ENCODE measurements around the gene RPF1. TPM values are rescaled to one million over a fixed set of nuclear protein-coding genes. Genes with fewer than 3 reads are reported as not detected.

RPF1 gene, protein sequence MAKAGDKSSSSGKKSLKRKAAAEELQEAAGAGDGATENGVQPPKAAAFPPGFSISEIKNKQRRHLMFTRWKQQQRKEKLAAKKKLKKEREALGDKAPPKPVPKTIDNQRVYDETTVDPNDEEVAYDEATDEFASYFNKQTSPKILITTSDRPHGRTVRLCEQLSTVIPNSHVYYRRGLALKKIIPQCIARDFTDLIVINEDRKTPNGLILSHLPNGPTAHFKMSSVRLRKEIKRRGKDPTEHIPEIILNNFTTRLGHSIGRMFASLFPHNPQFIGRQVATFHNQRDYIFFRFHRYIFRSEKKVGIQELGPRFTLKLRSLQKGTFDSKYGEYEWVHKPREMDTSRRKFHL
- total RNA-seq (2012; rRNA removed), result 30.3 and 45.3 TPM in 2 replicates
- 27.2 and 28.4 TPM in 2 replicates for polyA plus RNA-seq (2012; rRNA removed)
- 12.7 and 42.8 TPM in 2 replicates for polyA plus RNA-seq (2012; cell fraction: cytosol; rRNA removed)
- 3.8 and 13.9 TPM in 2 replicates for polyA plus RNA-seq (2012; cell fraction: nucleus; rRNA removed; ENCODE audit: low replicate concordance)
- Bru-seq, nascent RNA, result percentile 85 among the genes with signal in this experiment
- BruChase-seq, experiment 1, labeled RNA remaining after a 6-hour chase, result percentile 58 among the genes with signal in this experiment
- BruChase-seq, experiment 2, labeled RNA remaining after a 2-hour chase, result percentile 55 among the genes with signal in this experiment
- long read RNA-seq, transcript RPF1-201 (9 exons, 1,385 nt), result major isoform, 15 of 23 reads
- long read RNA-seq, partial matches to known transcripts, result 4 of 23 reads
- long read RNA-seq, other reads (novel, unspliced or antisense), result 4 of 23 reads

DNA sequence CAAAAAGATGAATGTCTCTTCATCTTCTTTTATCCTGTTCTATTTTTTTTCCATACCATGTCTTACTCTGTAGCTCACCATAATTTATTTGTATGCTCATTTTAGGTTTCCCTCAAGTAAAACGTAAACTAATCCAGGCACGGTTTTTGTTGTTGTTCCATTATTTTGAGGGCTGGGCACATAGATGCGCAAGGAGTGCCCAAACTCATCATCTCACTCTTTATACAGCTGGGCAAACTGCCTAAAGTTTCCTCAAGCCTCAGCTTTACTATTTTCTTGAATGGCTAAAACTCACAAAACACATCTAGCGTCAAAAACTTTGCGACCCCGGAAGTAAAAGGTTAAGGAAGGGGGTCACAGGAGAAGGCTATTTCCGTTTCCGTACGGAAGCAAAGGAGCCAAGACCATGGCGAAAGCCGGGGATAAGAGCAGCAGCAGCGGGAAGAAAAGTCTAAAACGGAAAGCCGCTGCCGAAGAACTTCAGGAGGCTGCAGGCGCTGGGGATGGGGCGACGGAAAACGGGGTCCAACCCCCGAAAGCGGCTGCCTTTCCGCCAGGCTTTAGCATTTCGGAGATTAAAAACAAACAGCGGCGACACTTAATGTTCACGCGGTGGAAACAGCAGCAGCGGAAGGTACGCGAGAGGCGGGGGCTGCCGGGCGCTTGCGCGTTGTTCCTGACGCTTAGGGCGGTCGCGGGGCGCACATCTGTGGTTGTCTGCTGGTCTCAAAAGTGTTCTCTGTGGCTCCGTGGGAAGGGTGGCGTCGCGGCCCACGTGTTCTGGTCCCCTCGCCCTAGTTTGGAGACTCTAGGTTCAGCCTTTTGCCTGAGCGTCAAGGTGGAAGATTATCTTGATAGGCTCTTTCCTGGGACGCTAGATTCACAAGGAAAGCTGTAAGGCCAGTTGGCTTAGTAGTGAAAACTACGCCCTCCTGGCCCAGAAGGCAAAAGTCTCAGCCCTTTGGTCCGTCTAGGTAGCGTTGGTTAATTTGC is at the start of gene RPF1:
Gene RPF1 (plus strand): TSS at position 391 of the 993 bp plus-strand sequence. CDS start 16 bp downstream, at position 407.
- H3K4me2 ChIP-seq (ENCODE audit: low read depth, low read length), result peak within 1 kb of the TSS; percentile 95
- ATAC-seq (ENCODE audit: low read depth) (peak; percentile 96), DNase-seq (peak; percentile 79)
- peak within 1 kb of the TSS; percentile 99 for H2AFZ ChIP-seq (replicated peaks; ENCODE audit: low read length, poor library complexity)
- H2AK5ac ChIP-seq (ENCODE audit: low read depth, low read length), result peak within 1 kb of the TSS; percentile 55
- H3K18ac ChIP-seq (ENCODE audit: low read depth, low read length), result peak within 1 kb of the TSS; percentile 83
- peaks cover 4% of the 10 kb centered on the region for H4K20me1 ChIP-seq (ENCODE audit: insufficient read depth, low read length)
- POLR2A ChIA-PET (ENCODE audit: unreplicated experiment), result interaction anchor here (0.8 to 1.0 kb wide), 2 partner anchors 16 to 27 kb away, joined by 3 read pairs; no protein-coding TSS in a partner anchor
- peak within 1 kb of the TSS; percentile 60 for H3K4me3 ChIP-seq (ENCODE audit: insufficient read depth, low read depth, low read length)
- H3K27ac ChIP-seq (ENCODE audit: insufficient read depth, low read length), result peak within 1 kb of the TSS; percentile 78
- H3K9ac ChIP-seq (ENCODE audit: low read depth, low read length), result peak within 1 kb of the TSS; percentile 84
- peak within 1 kb of the TSS; percentile 67 for H3K56ac ChIP-seq (ENCODE audit: extremely low read depth, insufficient read depth, low read length)
- no peaks in the 10 kb centered on the region for H3K27me3 ChIP-seq (ENCODE audit: control insufficient read depth, insufficient read depth, low read length)
- H3K4me1 ChIP-seq (ENCODE audit: control insufficient read depth, insufficient read depth, low read length), result peaks cover 3% of the 10 kb centered on the region
- H3K36me3 ChIP-seq (ENCODE audit: control insufficient read depth, insufficient read depth, low read length), result peaks cover 3% of the 10 kb centered on the region; the same call in 1 of the 2 replicates
- H2BK120ac ChIP-seq (ENCODE audit: low read depth, low read length), result peak within 1 kb of the TSS; percentile 79
- in situ Hi-C loops (cut with MboI; ENCODE audit: low sequenced_read_pairs) (no loop called here), dilution Hi-C loops (cut with HindIII; ENCODE audit: low sequenced_read_pairs, unreplicated experiment) (no loop called here), intact Hi-C loops (cut with micrococcal nuclease) (loop anchor here (1.0 kb wide), 1 partner anchor 142 kb away; no protein-coding TSS in a partner anchor)
- H2BK20ac ChIP-seq (ENCODE audit: low read depth, low read length), result no peak within 1 kb of the TSS
- peak within 1 kb of the TSS; percentile 93 for H3K4ac ChIP-seq (ENCODE audit: low read depth, low read length)
- 10% methylated on average over 17 of the region's 51 CpGs; no CpG with 5 or more reads in 1 of the 2 experiments for WGBS, 2 experiments (ENCODE audit: extremely low coverage in 2 of 2, insufficient read length in 1 of 2)
- H2AK9ac ChIP-seq (replicated peaks; ENCODE audit: low read depth, low read length, poor library complexity), result peak within 1 kb of the TSS; percentile 93
- peak within 1 kb of the TSS; percentile 87 for H4K91ac ChIP-seq (ENCODE audit: insufficient read depth, low read depth, low read length)
- H3K9me3 ChIP-seq (ENCODE audit: control insufficient read depth, insufficient read depth, low read length), result no peaks in the 10 kb centered on the region
- peak within 1 kb of the TSS; percentile 97 for H3K14ac ChIP-seq (replicated peaks; ENCODE audit: low read depth, low read length)
- CTCF ChIA-PET, result interaction anchor here (0.6 kb wide), 1 partner anchor 470 kb away, joined by 3 read pairs; no protein-coding TSS in a partner anchor
- H4K8ac ChIP-seq (ENCODE audit: low read depth in 2 of 2, low read length in 2 of 2), result peak within 1 kb of the TSS; percentile 92 to 100
- H2BK5ac ChIP-seq (ENCODE audit: low read depth, low read length, poor library complexity, severe bottlenecking), result peak within 1 kb of the TSS; percentile 76
- peaks cover 4% of the 10 kb centered on the region; the same call in 1 of the 2 replicates for H3K9me1 ChIP-seq (ENCODE audit: insufficient read depth, low read length)
- peaks cover 4 to 31% of the 10 kb centered on the region in 2 experiments; a peak in 3 of 4 replicates for H3K79me1 ChIP-seq (ENCODE audit: low read depth in 1 of 2, low read length in 2 of 2)
- peak within 1 kb of the TSS; percentile 27; the same call in 2 of the 3 replicates for H2BK15ac ChIP-seq (ENCODE audit: low read depth, low read length)
- H4K5ac ChIP-seq (ENCODE audit: low read depth, low read length), result peak within 1 kb of the TSS; percentile 100
- TSS peak; percentile 20 for BruUV-seq (replicated peaks)
- H3K23ac ChIP-seq (ENCODE audit: low read depth, low read length), result peak within 1 kb of the TSS; percentile 91
- TF ChIP-seq POLR2A (IDR thresholded peaks at IDR 0.05; ENCODE audit: low read depth, low read length) (peak; percentile 78), MAFK (IDR thresholded peaks at IDR 0.05; ENCODE audit: low read depth, low read length) (no peak), CEBPB (IDR thresholded peaks at IDR 0.05; ENCODE audit: low read depth, low read length) (no peak), FOS (IDR thresholded peaks at IDR 0.05; ENCODE audit: low read depth, low read length) (no peak), MAZ (IDR thresholded peaks at IDR 0.05; ENCODE audit: borderline replicate concordance, low read depth, low read length) (no peak), NFE2L2 (IDR thresholded peaks at IDR 0.05; ENCODE audit: low read depth, low read length) (no peak), RFX5 (IDR thresholded peaks at IDR 0.05; ENCODE audit: low read depth, low read length) (no peak), CTCF (conservative IDR thresholded peaks at IDR 0.05; ENCODE audit: low read depth, low read length) (no peak), SMC3 (IDR thresholded peaks at IDR 0.05; ENCODE audit: low read depth, low read length) (no peak)
- TF ChIP-seq, protein P1, sequence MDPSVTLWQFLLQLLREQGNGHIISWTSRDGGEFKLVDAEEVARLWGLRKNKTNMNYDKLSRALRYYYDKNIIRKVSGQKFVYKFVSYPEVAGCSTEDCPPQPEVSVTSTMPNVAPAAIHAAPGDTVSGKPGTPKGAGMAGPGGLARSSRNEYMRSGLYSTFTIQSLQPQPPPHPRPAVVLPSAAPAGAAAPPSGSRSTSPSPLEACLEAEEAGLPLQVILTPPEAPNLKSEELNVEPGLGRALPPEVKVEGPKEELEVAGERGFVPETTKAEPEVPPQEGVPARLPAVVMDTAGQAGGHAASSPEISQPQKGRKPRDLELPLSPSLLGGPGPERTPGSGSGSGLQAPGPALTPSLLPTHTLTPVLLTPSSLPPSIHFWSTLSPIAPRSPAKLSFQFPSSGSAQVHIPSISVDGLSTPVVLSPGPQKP (IDR thresholded peaks at IDR 0.05; ENCODE audit: borderline replicate concordance, low read depth, low read length), result no peak

Measured in IMR-90 (cell line).